ENCODE data around the gene PCDHGB4.

- TF ChIP-seq POLR2A (IDR thresholded peaks at IDR 0.05; ENCODE audit: low read length) (no peak), GATA1 (IDR thresholded peaks at IDR 0.05; ENCODE audit: low read depth, low read length) (no peak)
Observed at GRCh38 chr5:141439411-141440141, 52.1 kb downstream of the PCDHGB4 start.

All from erythroblast (primary cell).